ENCODE data around the gene TIMM21. TPM values are rescaled to one million over a fixed set of nuclear protein-coding genes. Genes with fewer than 3 reads are reported as not detected.

TIMM21 gene
- total RNA-seq, 1 donor from 2014 or later: 27.0 TPM

DNA sequence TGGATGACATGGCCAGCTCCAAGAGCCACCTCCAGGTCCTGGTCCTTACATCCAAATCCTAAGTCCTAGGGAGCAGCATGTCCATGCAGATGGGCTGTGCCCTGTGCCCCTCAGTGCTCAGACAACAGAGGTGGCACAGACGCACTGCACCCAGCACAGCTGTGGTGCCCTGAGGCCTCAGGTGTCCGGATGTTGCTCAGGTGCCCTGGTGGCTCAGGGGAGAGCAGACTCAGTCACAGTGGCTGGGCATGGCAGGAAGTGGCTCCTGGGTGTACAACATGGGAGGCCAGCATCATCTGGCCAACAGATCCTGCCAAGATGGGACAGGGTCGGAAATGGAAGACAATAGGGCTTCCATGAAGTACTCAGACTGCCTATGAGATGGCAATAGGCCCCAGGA, 50.1 kb downstream of the TIMM21 start:
- Histone ChIP-seq H3K27me3 (ENCODE audit: control insufficient read depth, insufficient read depth, low read length) (no peaks in the 10 kb centered on the region), H3K4me3 (ENCODE audit: low read depth, low read length) (no peak overlapping the region), H3K36me3 (ENCODE audit: control insufficient read depth, insufficient read depth, low read length) (no peaks in the 10 kb centered on the region)
- TF ChIP-seq, protein P1, sequence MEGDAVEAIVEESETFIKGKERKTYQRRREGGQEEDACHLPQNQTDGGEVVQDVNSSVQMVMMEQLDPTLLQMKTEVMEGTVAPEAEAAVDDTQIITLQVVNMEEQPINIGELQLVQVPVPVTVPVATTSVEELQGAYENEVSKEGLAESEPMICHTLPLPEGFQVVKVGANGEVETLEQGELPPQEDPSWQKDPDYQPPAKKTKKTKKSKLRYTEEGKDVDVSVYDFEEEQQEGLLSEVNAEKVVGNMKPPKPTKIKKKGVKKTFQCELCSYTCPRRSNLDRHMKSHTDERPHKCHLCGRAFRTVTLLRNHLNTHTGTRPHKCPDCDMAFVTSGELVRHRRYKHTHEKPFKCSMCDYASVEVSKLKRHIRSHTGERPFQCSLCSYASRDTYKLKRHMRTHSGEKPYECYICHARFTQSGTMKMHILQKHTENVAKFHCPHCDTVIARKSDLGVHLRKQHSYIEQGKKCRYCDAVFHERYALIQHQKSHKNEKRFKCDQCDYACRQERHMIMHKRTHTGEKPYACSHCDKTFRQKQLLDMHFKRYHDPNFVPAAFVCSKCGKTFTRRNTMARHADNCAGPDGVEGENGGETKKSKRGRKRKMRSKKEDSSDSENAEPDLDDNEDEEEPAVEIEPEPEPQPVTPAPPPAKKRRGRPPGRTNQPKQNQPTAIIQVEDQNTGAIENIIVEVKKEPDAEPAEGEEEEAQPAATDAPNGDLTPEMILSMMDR (IDR thresholded peaks at IDR 0.05; ENCODE audit: insufficient read depth, low read length, poor library complexity, severe bottlenecking): no peak
- DNase-seq (ENCODE audit: low read depth): no peak

DNA sequence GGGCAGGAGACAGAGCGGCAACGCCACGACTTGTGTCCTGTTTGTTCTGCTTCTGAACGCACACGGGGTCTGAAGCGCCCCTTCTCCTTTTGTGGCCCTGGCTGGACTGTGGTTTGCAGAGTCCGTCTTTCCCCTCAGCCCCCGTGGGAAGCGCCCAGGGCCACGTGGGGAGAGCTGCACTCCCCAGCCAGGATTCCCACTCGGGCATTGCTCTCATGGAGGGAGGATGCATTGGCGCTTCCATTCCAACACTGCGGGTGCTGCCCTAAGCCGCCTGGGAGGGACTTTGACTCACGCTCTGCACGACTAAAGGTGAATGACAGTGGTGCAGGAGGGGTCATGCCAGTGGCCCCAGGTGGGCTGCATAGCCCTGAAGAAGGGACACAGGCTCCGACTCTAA, 52.5 kb downstream of the TIMM21 start:
- no peak for DNase-seq (ENCODE audit: low read depth)
- Histone ChIP-seq H3K36me3 (ENCODE audit: control insufficient read depth, insufficient read depth, low read length) (no peaks in the 10 kb centered on the region), H3K27me3 (ENCODE audit: control insufficient read depth, insufficient read depth, low read length) (no peaks in the 10 kb centered on the region), H3K4me3 (ENCODE audit: low read depth, low read length) (no peak overlapping the region)
- TF ChIP-seq, protein P1 (IDR thresholded peaks at IDR 0.05; ENCODE audit: insufficient read depth, low read length, poor library complexity, severe bottlenecking): no peak

DNA sequence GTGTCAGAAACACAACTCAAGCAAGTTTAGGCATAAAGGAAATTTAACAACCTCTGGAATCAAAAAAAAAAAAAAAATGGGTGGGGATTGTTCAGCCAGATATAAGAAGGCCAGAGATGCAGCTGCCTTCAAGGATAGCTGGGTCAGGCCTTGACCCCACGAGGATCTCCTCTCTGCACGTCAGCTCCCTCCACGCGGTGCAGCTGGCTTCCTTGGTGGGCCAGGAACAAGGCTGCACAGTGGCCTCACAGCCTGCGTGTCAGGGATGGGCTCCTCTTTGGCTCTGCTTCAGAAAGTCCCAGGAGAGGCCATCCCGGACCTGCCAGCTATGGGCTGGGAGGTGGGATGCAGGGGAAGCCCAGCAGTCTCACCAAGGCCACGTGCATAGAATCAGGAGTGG, 55.5 kb downstream of the TIMM21 start:
- Histone ChIP-seq H3K4me3 (ENCODE audit: low read depth, low read length) (no peak overlapping the region), H3K36me3 (ENCODE audit: control insufficient read depth, insufficient read depth, low read length) (no peaks in the 10 kb centered on the region), H3K27me3 (ENCODE audit: control insufficient read depth, insufficient read depth, low read length) (no peaks in the 10 kb centered on the region)
- TF ChIP-seq, protein P1 (IDR thresholded peaks at IDR 0.05; ENCODE audit: insufficient read depth, low read length, poor library complexity, severe bottlenecking): no peak
- no peak for DNase-seq (ENCODE audit: low read depth)

DNA sequence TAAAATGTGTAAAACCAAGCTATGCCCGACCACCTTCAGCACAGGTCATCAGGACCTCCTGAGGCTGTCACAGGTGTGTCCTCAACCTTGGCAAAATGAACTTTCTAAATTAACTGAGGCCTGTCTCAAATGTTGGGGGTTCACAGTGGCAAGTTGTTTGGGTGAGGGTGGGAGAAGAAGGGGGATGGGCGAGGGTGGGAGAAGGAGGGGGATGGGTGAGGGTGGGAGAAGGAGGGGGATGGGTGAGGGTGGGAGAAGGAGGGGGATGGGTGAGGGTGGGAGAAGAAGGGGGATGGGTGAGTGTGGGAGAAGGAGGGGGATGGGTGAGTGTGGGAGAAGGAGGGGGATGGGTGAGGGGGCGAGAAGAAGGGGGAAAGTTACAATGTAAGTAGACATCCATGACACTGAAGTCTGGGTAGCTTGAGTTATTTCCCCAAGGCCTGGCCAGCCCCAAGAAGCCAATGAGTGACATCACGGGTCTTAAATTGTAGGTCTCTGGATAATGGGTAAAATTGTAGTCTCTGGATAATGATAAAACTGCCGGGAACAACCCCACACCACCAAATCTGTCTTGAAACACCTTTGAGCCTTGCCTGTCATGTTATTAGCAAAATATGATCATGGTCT, 56.3 kb downstream of the TIMM21 start:
- DNase-seq (ENCODE audit: low read depth): no peak
- H3K4me3 ChIP-seq (ENCODE audit: low read depth, low read length): no peak overlapping the region
- H3K27me3 ChIP-seq (ENCODE audit: control insufficient read depth, insufficient read depth, low read length): no peaks in the 10 kb centered on the region
- H3K36me3 ChIP-seq (ENCODE audit: control insufficient read depth, insufficient read depth, low read length): no peaks in the 10 kb centered on the region
- TF ChIP-seq, protein P1 (IDR thresholded peaks at IDR 0.05; ENCODE audit: insufficient read depth, low read length, poor library complexity, severe bottlenecking): no peak

Other genes with a start within 250 kb of the TIMM21 start
- 2.0 and 2.3 TPM in 2 replicates for gene FBXO15, start 689 bp upstream of the TIMM21 start, total RNA-seq
- 49.8 and 84.1 TPM in 2 replicates for gene CYB5A, start 143.4 kb downstream of the TIMM21 start, total RNA-seq
- under 0.01 TPM in 1 of 2 replicates, not detected in the other for gene C18orf63, start 167.3 kb downstream of the TIMM21 start, total RNA-seq